SK-N-SH treated with all-trans-retinoic acid at 6 μM for 48 hours (cell line): ENCODE data around the gene BLNK.

ENCODE experiments used
- BACH2 ChIP-seq: fragments of 250-450 bp; sonication (Bioruptor Pico); IDR thresholded peaks from 2 replicates; pipeline ENCODE4 v1.9.0; 2021; ENCODE audit warnings: mild to moderate bottlenecking, borderline replicate concordance
- PPARA ChIP-seq: fragments of 250-450 bp; sonication (Bioruptor Pico); IDR thresholded peaks from 2 replicates; pipeline ENCODE4 v1.5.0; 2020; ENCODE audit warnings: mild to moderate bottlenecking, borderline replicate concordance
- ZFP3 ChIP-seq: fragments of 250-450 bp; sonication (Bioruptor Pico); IDR thresholded peaks from 2 replicates; pipeline ENCODE4 v1.5.0; 2020; ENCODE audit warnings: mild to moderate bottlenecking, moderate library complexity

DNA sequence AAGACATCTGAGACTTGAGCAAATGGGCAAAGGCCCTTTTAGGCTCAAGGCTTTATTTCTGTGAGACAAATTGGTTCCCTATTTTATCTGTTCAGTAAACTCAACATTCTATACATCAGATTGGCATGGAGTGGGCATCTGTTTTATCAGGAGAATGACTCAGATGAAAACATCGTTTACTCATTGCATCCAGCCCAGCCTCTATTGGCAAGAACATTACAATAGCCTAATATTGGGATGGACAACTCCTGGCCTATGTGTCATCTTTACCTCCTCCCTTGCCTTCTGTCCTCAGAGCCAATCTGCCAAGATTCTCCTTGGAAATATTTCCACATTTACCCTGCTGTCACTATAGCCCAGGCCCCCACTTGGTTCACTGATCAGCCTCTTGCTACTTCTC lies 5.5 kb upstream of the BLNK start:
- TF ChIP-seq BACH2 (CRISPR knock-in tag): no peak
- TF ChIP-seq PPARA: no peak
- no peak for TF ChIP-seq ZFP3 (CRISPR knock-in tag)
